ENCODE measurements around the gene UPF1.
"Not testable (repeated sequence)": the region's sequence is repeated elsewhere in the genome, so short reads cannot be mapped to it uniquely, and the experiment has no call there.

Gene UPF1

GRCh38 chr19:18804643-18805042 is 27.1 kb upstream of the UPF1 start:
- H3K4me1 ChIP-seq, result peaks cover 0 to 20% (median 6%) of the 10 kb centered on the region in 4 donors
- H3K36me3 ChIP-seq, result no peaks in the 10 kb centered on the region
- no peak for TF ChIP-seq CTCF (IDR thresholded peaks at IDR 0.05)
- H3K4me3 ChIP-seq, result no peak overlapping the region
- no peak overlapping the region for H3K27ac ChIP-seq
- peak in 1 of 2 donors; percentile 62 for DNase-seq
- peaks cover 0 to 48% of the 10 kb centered on the region in 2 donors for H3K27me3 ChIP-seq
- no peaks in the 10 kb centered on the region for H3K9me3 ChIP-seq
- intact Hi-C loops (cut with DNase I; ENCODE audit: low total_unique reads), result no loop called here

DNA sequence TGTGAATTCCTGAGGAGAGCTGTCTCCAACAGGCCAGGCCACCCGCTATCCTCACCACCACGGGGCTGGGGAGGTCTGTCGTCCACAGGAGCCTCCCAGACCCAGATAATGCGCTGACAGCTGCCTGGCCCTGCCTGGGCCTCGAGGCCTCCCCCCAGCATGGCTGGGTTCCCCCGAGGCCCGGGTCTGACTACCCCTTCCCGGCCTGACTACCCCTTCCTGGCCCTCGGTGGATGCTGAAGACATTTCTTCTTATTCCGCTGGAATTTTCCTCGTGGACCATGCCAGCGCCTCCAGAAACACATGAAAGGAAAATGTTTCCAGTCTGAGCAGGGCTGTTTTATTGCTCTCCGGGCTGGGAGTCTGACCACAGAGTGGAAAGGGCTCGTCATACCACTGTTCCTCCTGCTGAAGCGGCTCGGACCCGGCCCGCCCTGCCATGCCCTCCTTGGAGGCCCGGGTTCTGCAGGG is 23.9 kb upstream of the UPF1 start:
- H3K9me3 ChIP-seq, result no peaks in the 10 kb centered on the region
- intact Hi-C loops (cut with DNase I; ENCODE audit: low total_unique reads), result no loop called here
- peak overlapping the region; percentile 63 to 65 for H3K27ac ChIP-seq
- DNase-seq, result peak; percentile 79
- H3K27me3 ChIP-seq, result peaks cover 0 to 29% of the 10 kb centered on the region in 2 donors
- TF ChIP-seq CTCF (IDR thresholded peaks at IDR 0.05), result no peak
- no peak overlapping the region for H3K4me3 ChIP-seq
- H3K36me3 ChIP-seq, result no peaks in the 10 kb centered on the region
- H3K4me1 ChIP-seq, result peaks cover 0 to 31% (median 6%) of the 10 kb centered on the region in 4 donors

DNA sequence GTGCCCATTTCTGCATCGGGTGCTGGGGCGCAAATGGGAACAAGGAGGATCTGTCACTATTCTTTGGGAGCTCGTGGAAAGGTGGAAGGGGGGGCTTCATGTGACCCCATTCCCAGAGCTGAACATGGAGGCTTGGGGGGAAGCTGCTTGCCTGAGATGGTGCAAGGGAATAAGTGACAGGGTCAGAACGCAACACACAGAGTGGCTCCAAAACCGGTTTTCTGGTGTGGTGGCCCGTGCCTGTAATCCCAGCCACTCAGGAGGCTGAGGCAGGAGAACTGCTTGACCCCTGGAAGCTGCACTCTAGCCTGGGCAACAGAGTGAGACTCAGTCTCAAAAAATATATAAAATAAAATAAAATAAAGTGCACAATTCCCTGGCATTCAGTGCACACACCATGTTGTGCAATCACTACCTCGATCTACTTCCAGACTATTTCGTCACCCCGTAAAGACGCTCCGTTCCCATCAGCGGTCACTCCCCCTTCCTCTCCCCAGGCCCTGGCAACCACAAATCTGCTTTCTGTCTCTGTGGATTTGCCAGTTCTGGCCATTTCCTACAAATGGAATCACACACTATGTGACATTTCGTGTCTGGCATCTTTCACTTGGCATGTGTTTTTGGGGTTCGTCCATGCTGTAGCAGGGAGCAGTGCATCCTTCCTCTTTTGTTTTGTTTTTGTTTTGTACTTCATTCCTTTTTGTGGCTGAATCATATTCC is 22.4 kb upstream of the UPF1 start:
- no peak overlapping the region for H3K4me3 ChIP-seq
- peak overlapping the region; percentile 63 to 65 for H3K27ac ChIP-seq
- H3K36me3 ChIP-seq, result no peaks in the 10 kb centered on the region
- peaks cover 0 to 44% (median 9%) of the 10 kb centered on the region in 4 donors for H3K4me1 ChIP-seq
- peaks cover 0 to 15% of the 10 kb centered on the region in 2 donors for H3K27me3 ChIP-seq
- intact Hi-C loops (cut with DNase I; ENCODE audit: low total_unique reads), result no loop called here
- peak; percentile 85 to 91 for DNase-seq
- TF ChIP-seq CTCF (IDR thresholded peaks at IDR 0.05), result no peak
- no peaks in the 10 kb centered on the region for H3K9me3 ChIP-seq

- DNase-seq; H3K27ac ChIP-seq; H3K4me3 ChIP-seq; H3K27me3 ChIP-seq; intact Hi-C loops (cut with DNase I; ENCODE audit: low total_unique reads); H3K9me3 ChIP-seq; H3K36me3 ChIP-seq: not testable (repeated sequence)
- peaks cover 0 to 48% (median 11%) of the 10 kb centered on the region in 4 donors for H3K4me1 ChIP-seq
These were observed 20.1 kb upstream of the UPF1 start for GRCh38 chr19:18811638-18812037.

DNA sequence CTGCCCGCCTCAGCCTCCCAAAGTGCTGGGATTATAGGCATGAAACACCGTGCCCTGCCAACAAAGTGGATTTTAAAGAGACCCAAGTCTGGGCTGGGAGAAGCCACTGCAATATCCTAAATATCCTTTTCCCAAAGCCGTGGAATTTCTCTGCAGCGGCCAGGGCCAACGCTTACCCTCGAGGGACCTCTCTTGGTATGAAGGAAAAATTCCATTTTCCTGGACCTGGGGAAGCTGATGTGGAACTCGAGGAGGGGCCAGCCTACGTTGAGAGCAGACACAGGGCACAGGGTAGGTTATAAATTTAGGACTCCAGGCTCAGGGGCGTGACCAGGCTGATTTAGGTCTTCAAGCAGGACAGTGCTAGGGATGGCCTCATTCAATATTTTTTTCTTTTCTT is 17.7 kb upstream of the UPF1 start:
- H3K36me3 ChIP-seq, result no peaks in the 10 kb centered on the region
- peak in 1 of 2 experiments; percentile 13 for TF ChIP-seq CTCF (IDR thresholded peaks at IDR 0.05)

DNA sequence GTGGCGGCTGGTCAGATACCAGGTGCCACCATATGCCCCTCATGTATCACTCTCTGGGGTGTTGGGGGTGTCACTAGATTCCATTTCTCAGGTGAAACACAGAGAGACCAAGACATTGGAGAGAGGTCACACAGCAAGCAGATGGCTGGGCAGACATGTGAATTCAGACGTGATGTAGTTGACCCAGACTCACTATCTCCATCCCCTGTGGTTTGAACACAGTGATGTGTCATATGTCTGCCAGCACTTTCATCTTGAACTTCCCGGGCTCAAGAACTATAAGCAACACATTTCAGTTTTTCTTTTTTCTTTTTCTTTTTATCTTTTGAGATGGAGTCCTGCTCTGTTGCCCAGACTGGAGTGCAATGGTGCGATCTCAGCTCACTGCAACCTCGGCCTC is 16.1 kb upstream of the UPF1 start:
- no peaks in the 10 kb centered on the region for H3K27me3 ChIP-seq
- H3K27ac ChIP-seq, result no peak overlapping the region
- no peak for DNase-seq
- H3K4me3 ChIP-seq, result no peak overlapping the region
- peaks cover 0 to 17% (median 5%) of the 10 kb centered on the region in 4 donors for H3K4me1 ChIP-seq
- TF ChIP-seq CTCF (IDR thresholded peaks at IDR 0.05), result no peak
- H3K9me3 ChIP-seq, result no peaks in the 10 kb centered on the region
- H3K36me3 ChIP-seq, result no peaks in the 10 kb centered on the region
- intact Hi-C loops (cut with DNase I; ENCODE audit: low total_unique reads), result no loop called here

More for the DNA sequence above, 17.7 kb upstream of the UPF1 start:
- intact Hi-C loops (cut with DNase I; ENCODE audit: low total_unique reads), result no loop called here
- peaks cover 0 to 33% (median 9%) of the 10 kb centered on the region in 4 donors for H3K4me1 ChIP-seq
- H3K4me3 ChIP-seq, result no peak overlapping the region
- H3K27me3 ChIP-seq, result no peaks in the 10 kb centered on the region
- DNase-seq, result peak; percentile 68 to 86
- no peaks in the 10 kb centered on the region for H3K9me3 ChIP-seq
- H3K27ac ChIP-seq, result peak overlapping the region; percentile 3 to 43

GRCh38 chr19:18816645-18817044 is 15.1 kb upstream of the UPF1 start:
- H3K27ac ChIP-seq; H3K4me3 ChIP-seq; DNase-seq; intact Hi-C loops (cut with DNase I; ENCODE audit: low total_unique reads); H3K36me3 ChIP-seq; H3K9me3 ChIP-seq; H3K27me3 ChIP-seq: not testable (repeated sequence)
- peaks cover 0 to 17% (median 5%) of the 10 kb centered on the region in 4 donors for H3K4me1 ChIP-seq
